HEK293 (cell line): ENCODE measurements around the gene ZNF550.

Source experiments
- BCL11A ChIP-seq: fragments of 450-650 bp; formaldehyde crosslinking; IDR thresholded peaks from 2 replicates; pipeline ENCODE4 v1.5.1; 2016; ENCODE audit warnings: low read depth, missing biosample characterization, missing genetic modification characterization
- GLI2 ChIP-seq: fragments of 450-650 bp; formaldehyde crosslinking; IDR thresholded peaks from 2 replicates; pipeline ENCODE4; 2017; ENCODE audit warnings: missing biosample characterization, missing genetic modification characterization, low read depth, borderline replicate concordance
- GLIS2 ChIP-seq: fragments of 450-650 bp; formaldehyde crosslinking; IDR thresholded peaks from 2 replicates; pipeline ENCODE4 v1.5.1; 2016; ENCODE audit warnings: missing biosample characterization, missing genetic modification characterization
- IKZF3 ChIP-seq: fragments of 450-650 bp; IDR thresholded peaks from 2 replicates; pipeline ENCODE4 v1.5.0; 2018; ENCODE audit warnings: missing biosample characterization, mild to moderate bottlenecking, missing genetic modification characterization, moderate library complexity
- KLF1 ChIP-seq: fragments of 450-650 bp; formaldehyde crosslinking; IDR thresholded peaks from 2 replicates; pipeline ENCODE4 v1.5.1; 2016; ENCODE audit warnings: missing biosample characterization, missing genetic modification characterization
- KLF16 ChIP-seq: fragments of 450-650 bp; formaldehyde crosslinking; IDR thresholded peaks from 2 replicates; pipeline ENCODE4 v1.5.1; 2017; ENCODE audit warnings: missing biosample characterization, missing genetic modification characterization
- KLF7 ChIP-seq: fragments of 450-650 bp; formaldehyde crosslinking; IDR thresholded peaks from 2 replicates; pipeline ENCODE4 v1.5.1; 2016; ENCODE audit warnings: missing biosample characterization, missing genetic modification characterization, borderline replicate concordance
- SALL2 ChIP-seq: fragments of 450-650 bp; formaldehyde crosslinking; IDR thresholded peaks from 2 replicates; pipeline ENCODE4 v1.5.0; 2017; ENCODE audit warnings: missing biosample characterization, mild to moderate bottlenecking, missing genetic modification characterization, borderline replicate concordance
- SETDB1 ChIP-seq: IDR thresholded peaks from one replicate; pipeline ENCODE4 v1.6.1; 2017; ENCODE audit warnings: mild to moderate bottlenecking, low read length, moderate library complexity, mixed read lengths; ENCODE audit not compliant: insufficient read length
- ZBTB17 ChIP-seq: fragments of 450-650 bp; formaldehyde crosslinking; IDR thresholded peaks from 2 replicates; pipeline ENCODE4 v1.5.1; 2016; ENCODE audit warnings: missing biosample characterization, missing genetic modification characterization
- ZBTB20 ChIP-seq: fragments of 450-650 bp; formaldehyde crosslinking; IDR thresholded peaks from 2 replicates; pipeline ENCODE4 v1.5.1; 2016; ENCODE audit warnings: missing biosample characterization, missing genetic modification characterization
- ZBTB21 ChIP-seq: fragments of 450-650 bp; formaldehyde crosslinking; IDR thresholded peaks from 2 replicates; pipeline ENCODE4 v1.5.1; 2017; ENCODE audit warnings: missing biosample characterization, missing genetic modification characterization
- ZBTB6 ChIP-seq: fragments of 450-650 bp; formaldehyde crosslinking; IDR thresholded peaks from 2 replicates; pipeline ENCODE4 v1.5.1; 2017; ENCODE audit warnings: missing biosample characterization, missing genetic modification characterization
- ZFP69B ChIP-seq: fragments of 450-650 bp; formaldehyde crosslinking; IDR thresholded peaks from 2 replicates; pipeline ENCODE4 v1.5.1; 2016; ENCODE audit warnings: missing biosample characterization, missing genetic modification characterization
- ZNF133 ChIP-seq: fragments of 450-650 bp; formaldehyde crosslinking; IDR thresholded peaks from 2 replicates; pipeline ENCODE4 v1.5.1; 2016; ENCODE audit warnings: missing biosample characterization, missing genetic modification characterization
- ZNF157 ChIP-seq: fragments of 450-650 bp; formaldehyde crosslinking; IDR thresholded peaks from 2 replicates; pipeline ENCODE4 v1.5.1; 2016; ENCODE audit warnings: missing biosample characterization, missing genetic modification characterization
- ZNF174 ChIP-seq: fragments of 450-650 bp; formaldehyde crosslinking; IDR thresholded peaks from 2 replicates; pipeline ENCODE4 v1.5.0; 2017; ENCODE audit warnings: missing biosample characterization, mild to moderate bottlenecking, missing genetic modification characterization
- ZNF184 ChIP-seq: fragments of 450-650 bp; IDR thresholded peaks from 2 replicates; pipeline ENCODE4 v1.5.1; 2018; ENCODE audit warnings: missing biosample characterization, mild to moderate bottlenecking, missing genetic modification characterization
- ZNF2 ChIP-seq: fragments of 450-650 bp; formaldehyde crosslinking; IDR thresholded peaks from 2 replicates; pipeline ENCODE4 v1.5.1; 2016; ENCODE audit warnings: missing biosample characterization, missing genetic modification characterization
- ZNF24 ChIP-seq: fragments of 450-650 bp; formaldehyde crosslinking; IDR thresholded peaks from 2 replicates; pipeline ENCODE4 v1.5.1; 2016; ENCODE audit warnings: missing biosample characterization, missing genetic modification characterization
- ZNF266 ChIP-seq: fragments of 450-650 bp; formaldehyde crosslinking; IDR thresholded peaks from 2 replicates; pipeline ENCODE4 v1.5.1; 2016; ENCODE audit warnings: missing biosample characterization, missing genetic modification characterization, low read depth
- ZNF544 ChIP-seq: fragments of 450-650 bp; formaldehyde crosslinking; IDR thresholded peaks from 2 replicates; pipeline ENCODE4 v1.5.0; 2017; ENCODE audit warnings: missing biosample characterization, missing genetic modification characterization
- ZNF585B ChIP-seq: fragments of 450-650 bp; formaldehyde crosslinking; IDR thresholded peaks from 2 replicates; pipeline ENCODE4 v1.5.1; 2016; ENCODE audit warnings: missing biosample characterization, missing genetic modification characterization
- ZNF600 ChIP-seq: fragments of 450-650 bp; formaldehyde crosslinking; IDR thresholded peaks from 2 replicates; pipeline ENCODE4 v1.5.1; 2016; ENCODE audit warnings: missing biosample characterization, missing genetic modification characterization
- ZNF621 ChIP-seq: fragments of 450-650 bp; formaldehyde crosslinking; IDR thresholded peaks from 2 replicates; pipeline ENCODE4 v1.5.1; 2017; ENCODE audit warnings: missing biosample characterization, missing genetic modification characterization
- ZNF623 ChIP-seq: fragments of 450-650 bp; formaldehyde crosslinking; IDR thresholded peaks from 2 replicates; pipeline ENCODE4 v1.5.1; 2016; ENCODE audit warnings: missing biosample characterization, missing genetic modification characterization
- ZNF707 ChIP-seq: fragments of 450-650 bp; formaldehyde crosslinking; IDR thresholded peaks from 2 replicates; pipeline ENCODE4 v1.5.1; 2016; ENCODE audit warnings: missing biosample characterization, missing genetic modification characterization
- ZNF843 ChIP-seq: fragments of 450-650 bp; formaldehyde crosslinking; IDR thresholded peaks from 2 replicates; pipeline ENCODE4 v1.5.1; 2016; ENCODE audit warnings: missing biosample characterization, missing genetic modification characterization
- TF ChIP-seq, protein P1 (sequence below): fragments of 450-650 bp; formaldehyde crosslinking; IDR thresholded peaks from 2 replicates; pipeline ENCODE4 v1.5.1; 2016; ENCODE audit warnings: missing biosample characterization, missing genetic modification characterization
- TF ChIP-seq, protein P2 (sequence below): fragments of 450-650 bp; formaldehyde crosslinking; IDR thresholded peaks from 2 replicates; pipeline ENCODE4 v1.5.1; 2016; ENCODE audit warnings: missing biosample characterization, missing genetic modification characterization
- TF ChIP-seq, protein P3 (sequence below): fragments of 450-650 bp; formaldehyde crosslinking; conservative IDR thresholded peaks from 2 replicates; pipeline ENCODE4 v1.5.1; 2016; ENCODE audit warnings: low read depth, missing biosample characterization, missing genetic modification characterization
- TF ChIP-seq, protein P4 (sequence below): fragments of 450-650 bp; formaldehyde crosslinking; IDR thresholded peaks from 2 replicates; pipeline ENCODE4 v1.5.1; 2017; ENCODE audit warnings: missing biosample characterization, missing genetic modification characterization
- TF ChIP-seq, protein P5 (sequence below): fragments of 450-650 bp; formaldehyde crosslinking; IDR thresholded peaks from 2 replicates; pipeline ENCODE4 v1.5.1; 2016; ENCODE audit warnings: missing biosample characterization, missing genetic modification characterization

The ZNF550 gene

GRCh38 chr19:57599761-57600383 is 40.2 kb upstream of the ZNF550 start, which contains the start of gene ZNF530 (continued):
- TF ChIP-seq GLI2 (tag by site-specific recombination) (no peak), ZNF184 (tag by site-specific recombination) (peak; percentile 70; the same call in 1 of the 2 replicates), ZBTB17 (peak; percentile 55), ZFP69B (tag by site-specific recombination) (no peak), ZNF544 (peak; percentile 69), SALL2 (no peak), ZNF843 (tag by site-specific recombination) (peak; percentile 42; the same call in 1 of the 2 replicates), ZBTB21 (0 out of 2 replicates have a peak, but pooled peaks have one; percentile 36), ZBTB20 (tag by site-specific recombination) (peak; percentile 68; the same call in 1 of the 2 replicates), KLF7 (tag by site-specific recombination) (no peak), ZNF585B (tag by site-specific recombination) (no peak), ZNF707 (tag by site-specific recombination) (no peak), SETDB1 (no peak), ZNF24 (tag by site-specific recombination) (peak; percentile 88; the same call in 1 of the 2 replicates), ZNF174 (tag by site-specific recombination) (peak; percentile 75; the same call in 1 of the 2 replicates), ZNF621 (no peak), KLF16 (tag by site-specific recombination) (0 out of 2 replicates have a peak, but pooled peaks have one; percentile 55), ZNF623 (tag by site-specific recombination) (no peak), ZBTB6 (tag by site-specific recombination) (no peak), ZNF133 (tag by site-specific recombination) (no peak), KLF1 (tag by site-specific recombination) (no peak), BCL11A (tag by site-specific recombination) (no peak), ZNF266 (no peak), GLIS2 (tag by site-specific recombination) (no peak), IKZF3 (no peak), ZNF157 (no peak), ZNF2 (tag by site-specific recombination) (no peak; the same call in 1 of the 2 replicates), ZNF600 (tag by site-specific recombination) (no peak; the same call in 1 of the 2 replicates)
- TF ChIP-seq, protein P1, sequence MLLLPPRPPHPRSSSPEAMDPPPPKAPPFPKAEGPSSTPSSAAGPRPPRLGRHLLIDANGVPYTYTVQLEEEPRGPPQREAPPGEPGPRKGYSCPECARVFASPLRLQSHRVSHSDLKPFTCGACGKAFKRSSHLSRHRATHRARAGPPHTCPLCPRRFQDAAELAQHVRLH (tag by site-specific recombination) = peak; percentile 64
- TF ChIP-seq, protein P2, sequence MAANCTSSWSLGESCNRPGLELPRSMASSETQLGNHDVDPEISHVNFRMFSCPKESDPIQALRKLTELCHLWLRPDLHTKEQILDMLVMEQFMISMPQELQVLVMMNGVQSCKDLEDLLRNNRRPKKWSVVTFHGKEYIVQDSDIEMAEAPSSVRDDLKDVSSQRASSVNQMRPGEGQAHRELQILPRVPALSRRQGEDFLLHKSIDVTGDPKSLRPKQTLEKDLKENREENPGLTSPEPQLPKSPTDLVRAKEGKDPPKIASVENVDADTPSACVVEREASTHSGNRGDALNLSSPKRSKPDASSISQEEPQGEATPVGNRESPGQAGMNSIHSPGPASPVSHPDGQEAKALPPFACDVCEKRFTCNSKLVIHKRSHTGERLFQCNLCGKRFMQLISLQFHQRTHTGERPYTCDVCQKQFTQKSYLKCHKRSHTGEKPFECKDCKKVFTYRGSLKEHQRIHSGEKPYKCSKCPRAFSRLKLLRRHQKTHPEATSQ (tag by site-specific recombination) = no peak
- TF ChIP-seq, protein P3, sequence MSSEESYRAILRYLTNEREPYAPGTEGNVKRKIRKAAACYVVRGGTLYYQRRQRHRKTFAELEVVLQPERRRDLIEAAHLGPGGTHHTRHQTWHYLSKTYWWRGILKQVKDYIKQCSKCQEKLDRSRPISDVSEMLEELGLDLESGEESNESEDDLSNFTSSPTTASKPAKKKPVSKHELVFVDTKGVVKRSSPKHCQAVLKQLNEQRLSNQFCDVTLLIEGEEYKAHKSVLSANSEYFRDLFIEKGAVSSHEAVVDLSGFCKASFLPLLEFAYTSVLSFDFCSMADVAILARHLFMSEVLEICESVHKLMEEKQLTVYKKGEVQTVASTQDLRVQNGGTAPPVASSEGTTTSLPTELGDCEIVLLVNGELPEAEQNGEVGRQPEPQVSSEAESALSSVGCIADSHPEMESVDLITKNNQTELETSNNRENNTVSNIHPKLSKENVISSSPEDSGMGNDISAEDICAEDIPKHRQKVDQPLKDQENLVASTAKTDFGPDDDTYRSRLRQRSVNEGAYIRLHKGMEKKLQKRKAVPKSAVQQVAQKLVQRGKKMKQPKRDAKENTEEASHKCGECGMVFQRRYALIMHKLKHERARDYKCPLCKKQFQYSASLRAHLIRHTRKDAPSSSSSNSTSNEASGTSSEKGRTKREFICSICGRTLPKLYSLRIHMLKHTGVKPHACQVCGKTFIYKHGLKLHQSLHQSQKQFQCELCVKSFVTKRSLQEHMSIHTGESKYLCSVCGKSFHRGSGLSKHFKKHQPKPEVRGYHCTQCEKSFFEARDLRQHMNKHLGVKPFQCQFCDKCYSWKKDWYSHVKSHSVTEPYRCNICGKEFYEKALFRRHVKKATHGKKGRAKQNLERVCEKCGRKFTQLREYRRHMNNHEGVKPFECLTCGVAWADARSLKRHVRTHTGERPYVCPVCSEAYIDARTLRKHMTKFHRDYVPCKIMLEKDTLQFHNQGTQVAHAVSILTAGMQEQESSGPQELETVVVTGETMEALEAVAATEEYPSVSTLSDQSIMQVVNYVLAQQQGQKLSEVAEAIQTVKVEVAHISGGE (tag by site-specific recombination) = peak; percentile 97
- TF ChIP-seq, protein P4, sequence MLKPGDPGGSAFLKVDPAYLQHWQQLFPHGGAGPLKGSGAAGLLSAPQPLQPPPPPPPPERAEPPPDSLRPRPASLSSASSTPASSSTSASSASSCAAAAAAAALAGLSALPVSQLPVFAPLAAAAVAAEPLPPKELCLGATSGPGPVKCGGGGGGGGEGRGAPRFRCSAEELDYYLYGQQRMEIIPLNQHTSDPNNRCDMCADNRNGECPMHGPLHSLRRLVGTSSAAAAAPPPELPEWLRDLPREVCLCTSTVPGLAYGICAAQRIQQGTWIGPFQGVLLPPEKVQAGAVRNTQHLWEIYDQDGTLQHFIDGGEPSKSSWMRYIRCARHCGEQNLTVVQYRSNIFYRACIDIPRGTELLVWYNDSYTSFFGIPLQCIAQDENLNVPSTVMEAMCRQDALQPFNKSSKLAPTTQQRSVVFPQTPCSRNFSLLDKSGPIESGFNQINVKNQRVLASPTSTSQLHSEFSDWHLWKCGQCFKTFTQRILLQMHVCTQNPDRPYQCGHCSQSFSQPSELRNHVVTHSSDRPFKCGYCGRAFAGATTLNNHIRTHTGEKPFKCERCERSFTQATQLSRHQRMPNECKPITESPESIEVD (tag by site-specific recombination) = no peak
- TF ChIP-seq, protein P5, sequence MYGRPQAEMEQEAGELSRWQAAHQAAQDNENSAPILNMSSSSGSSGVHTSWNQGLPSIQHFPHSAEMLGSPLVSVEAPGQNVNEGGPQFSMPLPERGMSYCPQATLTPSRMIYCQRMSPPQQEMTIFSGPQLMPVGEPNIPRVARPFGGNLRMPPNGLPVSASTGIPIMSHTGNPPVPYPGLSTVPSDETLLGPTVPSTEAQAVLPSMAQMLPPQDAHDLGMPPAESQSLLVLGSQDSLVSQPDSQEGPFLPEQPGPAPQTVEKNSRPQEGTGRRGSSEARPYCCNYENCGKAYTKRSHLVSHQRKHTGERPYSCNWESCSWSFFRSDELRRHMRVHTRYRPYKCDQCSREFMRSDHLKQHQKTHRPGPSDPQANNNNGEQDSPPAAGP (tag by site-specific recombination) = no peak
